SH-SY5Y (cell line): ENCODE data around the gene GRK1.

Source experiments
- GATA2 ChIP-seq: IDR thresholded peaks from 2 replicates; pipeline ENCODE4 v1.6.1; 2011; ENCODE audit warnings: mild to moderate bottlenecking, low read depth, low read length
- GATA3 ChIP-seq: IDR thresholded peaks from 2 replicates; pipeline ENCODE4 v1.6.1; 2011; ENCODE audit warnings: low read depth, mild to moderate bottlenecking, low read length, moderate library complexity

DNA sequence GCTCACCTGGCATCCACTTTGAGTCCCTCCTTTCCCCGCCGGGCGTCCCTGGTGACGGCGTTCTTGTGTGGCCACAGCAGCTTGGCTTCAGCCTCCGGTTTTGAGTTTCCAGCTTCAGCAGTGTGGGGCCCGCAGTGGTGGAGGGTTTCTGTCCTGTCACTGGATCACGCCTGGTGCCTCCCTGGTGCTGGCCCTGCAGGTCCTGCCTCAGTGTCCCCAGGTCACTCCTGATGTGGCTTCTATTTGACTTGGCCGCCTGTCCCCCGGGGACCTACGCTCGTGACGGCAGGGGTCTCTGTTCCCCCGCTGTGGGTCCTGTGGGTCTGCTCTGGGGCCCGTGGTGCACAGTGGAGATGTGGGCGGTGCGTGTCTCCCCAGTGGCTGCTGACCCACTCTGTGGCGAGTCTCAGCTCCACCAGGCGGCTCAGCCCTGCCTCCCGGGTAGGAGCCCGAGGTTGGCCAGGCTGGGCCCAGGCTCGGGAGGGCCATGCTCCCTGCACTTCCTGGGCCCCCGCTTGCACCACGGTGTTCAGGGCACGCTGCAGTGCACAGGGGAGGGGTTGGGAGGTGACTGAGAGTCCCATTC lies 10.9 kb upstream of the GRK1 start:
- TF ChIP-seq GATA2 (no peak), GATA3 (no peak)
